HEK293 (cell line): ENCODE data around the gene PLOD2.

Source experiments
- CTCF ChIA-PET: fragments of 350-600 bp; formaldehyde crosslinking; extraction: SDS; loops from one replicate; lab custom pipeline; 2021; ENCODE audit warnings: antibody characterized with exemption; lab: Yijun Ruan, JAX
- POLR2A ChIA-PET: fragments of 300-600 bp; formaldehyde crosslinking; extraction: SDS; loops from one replicate; lab custom pipeline; 2020; ENCODE audit warnings: antibody characterized with exemption, inconsistent platforms; lab: Yijun Ruan, JAX
- H3K27ac ChIP-seq: fragments of 200-500 bp; sonication (Bioruptor generic); 2 replicates; pipeline ENCODE4 v1.5.1; 2014; ENCODE audit warnings: low read depth, low read length, control low read depth, inconsistent platforms; ENCODE audit errors: extremely low read depth
- H3K36me3 ChIP-seq, 2 experiments: fragments of 200-500 bp in 1 of 2; sonication (Bioruptor generic) in 1 of 2; 1 replicate in 1 of 2; 2 replicates in 1 of 2; pipeline ENCODE4 v1.5.1; 2014 to 2017; ENCODE audit warnings: inconsistent platforms in 2 of 2, low read length in 2 of 2; ENCODE audit not compliant: control insufficient read depth in 2 of 2, insufficient read depth in 1 of 2
- H3K4me1 ChIP-seq: fragments of 200-500 bp; sonication (Bioruptor generic); 2 replicates; pipeline ENCODE4 v1.5.1; 2014; ENCODE audit warnings: mild to moderate bottlenecking, low read length, inconsistent platforms; ENCODE audit not compliant: control insufficient read depth, insufficient read depth
- H3K4me3 ChIP-seq: 2 replicates; pipeline ENCODE4 v1.5.1; 2011; ENCODE audit warnings: low read depth, mild to moderate bottlenecking, control low read depth, low read length, moderate library complexity
- H3K9me3 ChIP-seq: fragments of 200-500 bp; sonication (Bioruptor generic); 2 replicates; pipeline ENCODE4 v1.5.1; 2014; ENCODE audit warnings: low read depth, low read length, inconsistent platforms; ENCODE audit not compliant: control insufficient read depth, insufficient read depth
- FEZF1 ChIP-seq: fragments of 450-650 bp; formaldehyde crosslinking; IDR thresholded peaks from 2 replicates; pipeline ENCODE4 v1.5.1; 2016; ENCODE audit warnings: missing biosample characterization, missing genetic modification characterization
- GFI1B ChIP-seq: fragments of 450-650 bp; formaldehyde crosslinking; IDR thresholded peaks from 2 replicates; pipeline ENCODE4 v1.5.1; 2016; ENCODE audit warnings: missing biosample characterization, missing genetic modification characterization
- KLF9 ChIP-seq: fragments of 450-650 bp; formaldehyde crosslinking; IDR thresholded peaks from 2 replicates; pipeline ENCODE4 v1.5.1; 2016; ENCODE audit warnings: missing biosample characterization, missing genetic modification characterization, low read depth
- SALL2 ChIP-seq: fragments of 450-650 bp; formaldehyde crosslinking; IDR thresholded peaks from 2 replicates; pipeline ENCODE4 v1.5.0; 2017; ENCODE audit warnings: missing biosample characterization, mild to moderate bottlenecking, missing genetic modification characterization, borderline replicate concordance
- YY2 ChIP-seq: fragments of 450-650 bp; formaldehyde crosslinking; IDR thresholded peaks from 2 replicates; pipeline ENCODE4 v1.5.1; 2016; ENCODE audit warnings: missing biosample characterization, missing genetic modification characterization
- ZBTB21 ChIP-seq: fragments of 450-650 bp; formaldehyde crosslinking; IDR thresholded peaks from 2 replicates; pipeline ENCODE4 v1.5.1; 2017; ENCODE audit warnings: missing biosample characterization, missing genetic modification characterization
- ZNF132 ChIP-seq: fragments of 450-650 bp; formaldehyde crosslinking; IDR thresholded peaks from 2 replicates; pipeline ENCODE4 v1.5.1; 2017; ENCODE audit warnings: missing biosample characterization, missing genetic modification characterization, borderline replicate concordance
- ZNF140 ChIP-seq: fragments of 450-650 bp; formaldehyde crosslinking; IDR thresholded peaks from 2 replicates; pipeline ENCODE4 v1.5.1; 2016; ENCODE audit warnings: missing biosample characterization, missing genetic modification characterization
- ZNF184 ChIP-seq: fragments of 450-650 bp; IDR thresholded peaks from 2 replicates; pipeline ENCODE4 v1.5.1; 2018; ENCODE audit warnings: missing biosample characterization, mild to moderate bottlenecking, missing genetic modification characterization
- ZNF214 ChIP-seq: fragments of 450-650 bp; formaldehyde crosslinking; IDR thresholded peaks from 2 replicates; pipeline ENCODE4 v1.5.1; 2017; ENCODE audit warnings: missing biosample characterization, mild to moderate bottlenecking, missing genetic modification characterization, borderline replicate concordance
- ZNF302 ChIP-seq: fragments of 450-650 bp; formaldehyde crosslinking; IDR thresholded peaks from 2 replicates; pipeline ENCODE4 v1.5.1; 2016; ENCODE audit warnings: missing biosample characterization, missing genetic modification characterization, low read depth
- ZNF391 ChIP-seq: fragments of 450-650 bp; formaldehyde crosslinking; IDR thresholded peaks from 2 replicates; pipeline ENCODE4 v1.5.1; 2016; ENCODE audit warnings: low read depth, missing biosample characterization, missing genetic modification characterization, borderline replicate concordance
- ZNF426 ChIP-seq: fragments of 450-650 bp; formaldehyde crosslinking; IDR thresholded peaks from 2 replicates; pipeline ENCODE4 v1.5.1; 2017; ENCODE audit warnings: missing biosample characterization, missing genetic modification characterization, mild to moderate bottlenecking, inconsistent platforms, moderate library complexity
- ZNF510 ChIP-seq: fragments of 450-650 bp; formaldehyde crosslinking; IDR thresholded peaks from 2 replicates; pipeline ENCODE4 v1.5.1; 2018; ENCODE audit warnings: mild to moderate bottlenecking, missing genetic modification characterization, missing biosample characterization; ENCODE audit not compliant: insufficient replicate concordance
- ZNF558 ChIP-seq: fragments of 450-650 bp; formaldehyde crosslinking; IDR thresholded peaks from 2 replicates; pipeline ENCODE4 v1.5.1; 2016; ENCODE audit warnings: missing biosample characterization, missing genetic modification characterization
- ZNF571 ChIP-seq: fragments of 450-650 bp; formaldehyde crosslinking; IDR thresholded peaks from 2 replicates; pipeline ENCODE4 v1.5.0; 2017; ENCODE audit warnings: missing biosample characterization, missing genetic modification characterization
- ZNF600 ChIP-seq: fragments of 450-650 bp; formaldehyde crosslinking; IDR thresholded peaks from 2 replicates; pipeline ENCODE4 v1.5.1; 2016; ENCODE audit warnings: missing biosample characterization, missing genetic modification characterization
- ZNF629 ChIP-seq: fragments of 450-650 bp; formaldehyde crosslinking; IDR thresholded peaks from 2 replicates; pipeline ENCODE4 v1.5.1; 2017; ENCODE audit warnings: missing biosample characterization, missing genetic modification characterization
- ZNF792 ChIP-seq: fragments of 450-650 bp; formaldehyde crosslinking; IDR thresholded peaks from 2 replicates; pipeline ENCODE4 v1.5.1; 2016; ENCODE audit warnings: missing biosample characterization, missing genetic modification characterization
- TF ChIP-seq, protein P1 (sequence below): fragments of 450-650 bp; formaldehyde crosslinking; IDR thresholded peaks from 2 replicates; pipeline ENCODE4 v1.5.1; 2017; ENCODE audit warnings: missing biosample characterization, missing genetic modification characterization
- TF ChIP-seq, protein P2 (sequence below): fragments of 450-650 bp; formaldehyde crosslinking; IDR thresholded peaks from 2 replicates; pipeline ENCODE4 v1.5.1; 2016; ENCODE audit warnings: missing biosample characterization, missing genetic modification characterization, low read depth

The PLOD2 gene

DNA sequence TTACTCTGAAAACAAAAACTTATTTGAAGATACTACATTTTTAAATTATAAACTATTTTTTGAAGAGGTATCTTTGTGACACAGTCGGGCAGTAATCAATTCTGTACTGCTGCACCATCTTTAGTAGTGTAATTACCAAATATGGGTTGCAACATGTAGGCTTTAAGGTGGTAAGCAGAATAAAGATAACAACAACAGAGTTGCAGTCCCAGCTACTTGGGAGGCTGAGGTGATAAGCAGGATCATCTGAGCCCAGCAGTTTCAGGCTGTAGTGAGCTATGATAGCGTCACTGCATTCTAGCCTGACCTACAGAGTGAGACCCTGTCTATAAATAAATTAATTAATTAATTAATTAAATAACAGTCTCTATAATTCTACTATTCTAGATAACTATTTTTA lies 6.0 kb downstream of the PLOD2 start (continued):
- no peak for TF ChIP-seq ZNF510 (tag by site-specific recombination)

DNA sequence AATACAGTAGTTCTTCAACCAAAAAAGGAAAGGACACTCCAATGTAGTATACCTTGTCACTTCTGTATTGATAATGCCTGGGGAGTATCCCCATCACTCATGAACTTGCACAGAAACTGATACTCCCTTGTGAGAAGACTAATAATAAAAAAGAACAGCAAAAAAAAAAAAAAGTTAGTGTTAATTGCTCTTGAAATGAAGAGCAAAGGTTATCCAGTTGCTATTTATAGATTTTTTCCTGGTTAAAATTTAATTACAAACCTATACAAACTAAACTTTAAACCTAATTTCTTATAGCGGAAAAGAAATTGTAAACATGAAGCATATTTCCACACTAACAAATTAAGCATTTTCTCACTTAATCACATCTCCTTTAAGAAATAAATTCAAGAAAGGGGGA lies 6.7 kb downstream of the PLOD2 start:
- CTCF ChIA-PET: no interaction called here
- TF ChIP-seq ZNF184: no peak
- TF ChIP-seq SALL2 (tag by site-specific recombination): no peak
- no peak for TF ChIP-seq ZNF302 (tag by site-specific recombination)
- TF ChIP-seq ZBTB21 (tag by site-specific recombination): no peak
- no peak for TF ChIP-seq ZNF140 (tag by site-specific recombination)
- TF ChIP-seq ZNF426 (tag by site-specific recombination): no peak
- no peak for TF ChIP-seq ZNF792 (tag by site-specific recombination)
- TF ChIP-seq FEZF1 (tag by site-specific recombination): no peak
- TF ChIP-seq ZNF391: no peak
- TF ChIP-seq YY2 (tag by site-specific recombination): no peak
- no peak for TF ChIP-seq ZNF629 (tag by site-specific recombination)
- TF ChIP-seq ZNF132 (tag by site-specific recombination): no peak
- TF ChIP-seq ZNF600: no peak
- TF ChIP-seq, protein P1, sequence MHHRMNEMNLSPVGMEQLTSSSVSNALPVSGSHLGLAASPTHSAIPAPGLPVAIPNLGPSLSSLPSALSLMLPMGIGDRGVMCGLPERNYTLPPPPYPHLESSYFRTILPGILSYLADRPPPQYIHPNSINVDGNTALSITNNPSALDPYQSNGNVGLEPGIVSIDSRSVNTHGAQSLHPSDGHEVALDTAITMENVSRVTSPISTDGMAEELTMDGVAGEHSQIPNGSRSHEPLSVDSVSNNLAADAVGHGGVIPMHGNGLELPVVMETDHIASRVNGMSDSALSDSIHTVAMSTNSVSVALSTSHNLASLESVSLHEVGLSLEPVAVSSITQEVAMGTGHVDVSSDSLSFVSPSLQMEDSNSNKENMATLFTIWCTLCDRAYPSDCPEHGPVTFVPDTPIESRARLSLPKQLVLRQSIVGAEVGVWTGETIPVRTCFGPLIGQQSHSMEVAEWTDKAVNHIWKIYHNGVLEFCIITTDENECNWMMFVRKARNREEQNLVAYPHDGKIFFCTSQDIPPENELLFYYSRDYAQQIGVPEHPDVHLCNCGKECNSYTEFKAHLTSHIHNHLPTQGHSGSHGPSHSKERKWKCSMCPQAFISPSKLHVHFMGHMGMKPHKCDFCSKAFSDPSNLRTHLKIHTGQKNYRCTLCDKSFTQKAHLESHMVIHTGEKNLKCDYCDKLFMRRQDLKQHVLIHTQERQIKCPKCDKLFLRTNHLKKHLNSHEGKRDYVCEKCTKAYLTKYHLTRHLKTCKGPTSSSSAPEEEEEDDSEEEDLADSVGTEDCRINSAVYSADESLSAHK (tag by site-specific recombination): no peak
- H3K4me1 ChIP-seq: peaks cover 14% of the 10 kb centered on the region; the same call in 1 of the 2 replicates
- POLR2A ChIA-PET: no interaction called here
- H3K27ac ChIP-seq: no peak overlapping the region
- no peaks in the 10 kb centered on the region for H3K9me3 ChIP-seq
- H3K4me3 ChIP-seq: no peak overlapping the region
- H3K36me3 ChIP-seq: peaks cover 0 to 5% of the 10 kb centered on the region in 2 experiments; a peak in 2 of 3 replicates

DNA sequence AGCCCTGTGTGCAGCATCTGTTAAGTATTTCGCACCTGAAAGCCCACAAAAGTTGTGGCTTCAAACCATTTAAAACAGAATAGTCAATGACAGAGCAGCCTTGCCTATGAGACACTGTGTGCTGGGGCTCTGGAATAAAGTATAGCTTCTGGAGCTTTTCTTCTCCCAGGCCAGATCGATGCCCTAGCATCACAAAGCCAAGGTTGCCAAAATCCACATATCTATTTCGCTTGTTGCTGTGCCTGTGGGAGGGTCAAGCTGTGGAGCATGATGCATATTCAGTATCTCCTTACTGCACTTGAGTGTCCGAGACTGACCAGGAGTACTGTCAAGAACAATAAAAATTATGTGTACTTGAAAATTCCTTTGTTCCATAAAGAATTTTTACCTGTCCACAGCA lies 7.6 kb downstream of the PLOD2 start:
- Histone ChIP-seq H3K36me3 (peaks cover 0 to 5% of the 10 kb centered on the region in 2 experiments; a peak in 2 of 3 replicates), H3K4me3 (no peak overlapping the region), H3K27ac (no peak overlapping the region), H3K4me1 (peaks cover 11% of the 10 kb centered on the region; the same call in 1 of the 2 replicates), H3K9me3 (no peaks in the 10 kb centered on the region)
- TF ChIP-seq GFI1B (no peak), ZNF214 (tag by site-specific recombination) (no peak), ZNF600 (no peak), KLF9 (tag by site-specific recombination) (no peak), ZNF132 (tag by site-specific recombination) (no peak), ZNF558 (tag by site-specific recombination) (no peak), ZNF571 (tag by site-specific recombination) (no peak)
- TF ChIP-seq, protein P2, sequence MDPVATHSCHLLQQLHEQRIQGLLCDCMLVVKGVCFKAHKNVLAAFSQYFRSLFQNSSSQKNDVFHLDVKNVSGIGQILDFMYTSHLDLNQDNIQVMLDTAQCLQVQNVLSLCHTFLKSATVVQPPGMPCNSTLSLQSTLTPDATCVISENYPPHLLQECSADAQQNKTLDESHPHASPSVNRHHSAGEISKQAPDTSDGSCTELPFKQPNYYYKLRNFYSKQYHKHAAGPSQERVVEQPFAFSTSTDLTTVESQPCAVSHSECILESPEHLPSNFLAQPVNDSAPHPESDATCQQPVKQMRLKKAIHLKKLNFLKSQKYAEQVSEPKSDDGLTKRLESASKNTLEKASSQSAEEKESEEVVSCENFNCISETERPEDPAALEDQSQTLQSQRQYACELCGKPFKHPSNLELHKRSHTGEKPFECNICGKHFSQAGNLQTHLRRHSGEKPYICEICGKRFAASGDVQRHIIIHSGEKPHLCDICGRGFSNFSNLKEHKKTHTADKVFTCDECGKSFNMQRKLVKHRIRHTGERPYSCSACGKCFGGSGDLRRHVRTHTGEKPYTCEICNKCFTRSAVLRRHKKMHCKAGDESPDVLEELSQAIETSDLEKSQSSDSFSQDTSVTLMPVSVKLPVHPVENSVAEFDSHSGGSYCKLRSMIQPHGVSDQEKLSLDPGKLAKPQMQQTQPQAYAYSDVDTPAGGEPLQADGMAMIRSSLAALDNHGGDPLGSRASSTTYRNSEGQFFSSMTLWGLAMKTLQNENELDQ (tag by site-specific recombination): no peak
- POLR2A ChIA-PET: no interaction called here
- CTCF ChIA-PET: no interaction called here
